ENCODE data around the gene CTCF. TPM values are rescaled to one million over a fixed set of nuclear protein-coding genes. Genes with fewer than 3 reads are reported as not detected.

Gene CTCF
- polyA plus RNA-seq, 1 experiment: 24.4 TPM

GRCh38 chr16:67517661-67518423 lies 44.5 kb upstream of the CTCF start:
- H3K9me3 ChIP-seq (ENCODE audit: control insufficient read depth, insufficient read depth, low read length): no peaks in the 10 kb centered on the region
- no peak for DNase-seq (ENCODE audit: low read depth, low spot score)
- CTCF ChIA-PET: interaction anchor here (1.3 to 4.7 kb wide), 5 partner anchors 19 to 150 kb away, joined by 3 to 54 read pairs (median 5); partner anchors contain the start of gene ATP6V0D1
- POLR2A ChIA-PET: no interaction called here
- no peak overlapping the region for H3K27ac ChIP-seq (ENCODE audit: low read depth, low read length)
- H3K4me3 ChIP-seq (ENCODE audit: low read depth, low read length): no peak overlapping the region
- no peaks in the 10 kb centered on the region for H3K27me3 ChIP-seq (ENCODE audit: control insufficient read depth, insufficient read depth, low read length)
- TF ChIP-seq, protein P1, sequence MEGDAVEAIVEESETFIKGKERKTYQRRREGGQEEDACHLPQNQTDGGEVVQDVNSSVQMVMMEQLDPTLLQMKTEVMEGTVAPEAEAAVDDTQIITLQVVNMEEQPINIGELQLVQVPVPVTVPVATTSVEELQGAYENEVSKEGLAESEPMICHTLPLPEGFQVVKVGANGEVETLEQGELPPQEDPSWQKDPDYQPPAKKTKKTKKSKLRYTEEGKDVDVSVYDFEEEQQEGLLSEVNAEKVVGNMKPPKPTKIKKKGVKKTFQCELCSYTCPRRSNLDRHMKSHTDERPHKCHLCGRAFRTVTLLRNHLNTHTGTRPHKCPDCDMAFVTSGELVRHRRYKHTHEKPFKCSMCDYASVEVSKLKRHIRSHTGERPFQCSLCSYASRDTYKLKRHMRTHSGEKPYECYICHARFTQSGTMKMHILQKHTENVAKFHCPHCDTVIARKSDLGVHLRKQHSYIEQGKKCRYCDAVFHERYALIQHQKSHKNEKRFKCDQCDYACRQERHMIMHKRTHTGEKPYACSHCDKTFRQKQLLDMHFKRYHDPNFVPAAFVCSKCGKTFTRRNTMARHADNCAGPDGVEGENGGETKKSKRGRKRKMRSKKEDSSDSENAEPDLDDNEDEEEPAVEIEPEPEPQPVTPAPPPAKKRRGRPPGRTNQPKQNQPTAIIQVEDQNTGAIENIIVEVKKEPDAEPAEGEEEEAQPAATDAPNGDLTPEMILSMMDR (IDR thresholded peaks at IDR 0.05; ENCODE audit: low read depth, low read length): no peak

DNA sequence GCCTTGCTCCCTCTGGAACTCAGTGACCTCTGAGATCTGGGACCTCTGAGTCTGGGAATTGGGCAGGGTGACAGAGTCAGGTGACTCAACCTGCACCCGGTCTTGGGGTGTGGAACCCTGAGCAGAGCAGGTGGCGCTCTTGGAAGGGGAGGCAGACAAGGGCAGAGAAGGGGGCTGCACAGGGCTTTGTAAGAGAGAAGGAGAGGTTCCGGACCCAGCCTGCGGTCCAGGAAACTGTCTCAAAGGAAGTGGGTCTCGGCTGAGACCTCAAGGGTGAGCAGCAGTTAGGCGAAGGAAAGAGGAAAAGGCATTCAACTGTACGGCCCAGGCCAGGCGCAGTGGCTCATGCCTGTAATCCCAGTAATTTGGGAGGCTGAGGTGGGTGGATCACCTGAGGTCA lies 43.6 kb upstream of the CTCF start:
- TF ChIP-seq, protein P1 (IDR thresholded peaks at IDR 0.05; ENCODE audit: low read depth, low read length): no peak
- no peak for DNase-seq (ENCODE audit: low read depth, low spot score)
- Histone ChIP-seq H3K9me3 (ENCODE audit: control insufficient read depth, insufficient read depth, low read length) (no peaks in the 10 kb centered on the region), H3K4me3 (ENCODE audit: low read depth, low read length) (no peak overlapping the region), H3K27ac (ENCODE audit: low read depth, low read length) (no peak overlapping the region), H3K27me3 (ENCODE audit: control insufficient read depth, insufficient read depth, low read length) (no peaks in the 10 kb centered on the region)
- ChIA-PET POLR2A (interaction anchor here (0.7 kb wide), 1 partner anchor 32 kb away, joined by 8 read pairs; no protein-coding TSS in a partner anchor), CTCF (interaction anchor here (0.7 to 8.1 kb wide), 2 partner anchors 15 to 149 kb away, joined by 5 to 181 read pairs; partner anchors contain the start of genes C16orf86 and ENKD1)

DNA sequence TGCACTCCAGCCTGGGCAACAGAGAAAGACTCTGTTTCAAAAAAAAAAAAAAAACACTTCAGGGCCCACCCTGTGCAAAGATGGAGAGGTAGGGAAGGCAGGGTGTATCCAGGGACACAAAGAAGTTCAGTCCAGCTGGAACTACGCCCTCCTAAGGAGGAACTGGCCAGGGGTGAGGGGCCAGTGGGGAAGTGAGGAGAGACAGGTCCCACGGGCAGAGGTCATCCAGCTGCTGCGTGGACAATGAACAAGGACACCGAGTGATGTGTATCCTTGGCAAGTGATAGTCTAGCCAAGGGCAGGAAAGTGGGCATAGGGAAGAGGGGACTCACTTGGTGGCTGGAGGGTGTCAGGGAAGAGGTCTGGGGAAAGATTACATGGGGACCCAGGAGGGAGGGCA lies 43.1 kb upstream of the CTCF start:
- no peak overlapping the region for H3K27ac ChIP-seq (ENCODE audit: low read depth, low read length)
- no peaks in the 10 kb centered on the region for H3K27me3 ChIP-seq (ENCODE audit: control insufficient read depth, insufficient read depth, low read length)
- POLR2A ChIA-PET: interaction anchor here (0.7 kb wide), 1 partner anchor 32 kb away, joined by 8 read pairs; no protein-coding TSS in a partner anchor
- CTCF ChIA-PET: interaction anchor here (0.7 to 8.1 kb wide), 5 partner anchors 15 to 149 kb away, joined by 5 to 181 read pairs (median 41); partner anchors contain the start of genes C16orf86, CARMIL2 and ENKD1
- no peak for DNase-seq (ENCODE audit: low read depth, low spot score)
- no peak overlapping the region for H3K4me3 ChIP-seq (ENCODE audit: low read depth, low read length)
- TF ChIP-seq, protein P1 (IDR thresholded peaks at IDR 0.05; ENCODE audit: low read depth, low read length): no peak
- H3K9me3 ChIP-seq (ENCODE audit: control insufficient read depth, insufficient read depth, low read length): no peaks in the 10 kb centered on the region

- Histone ChIP-seq H3K27me3 (ENCODE audit: control insufficient read depth, insufficient read depth, low read length) (no peaks in the 10 kb centered on the region), H3K9me3 (ENCODE audit: control insufficient read depth, insufficient read depth, low read length) (no peaks in the 10 kb centered on the region), H3K4me3 (ENCODE audit: low read depth, low read length) (peak overlapping the region; percentile 72), H3K27ac (ENCODE audit: low read depth, low read length) (peak overlapping the region; percentile 99)
- ChIA-PET POLR2A (interaction anchor here (0.6 to 1.5 kb wide), 10 partner anchors 9 to 298 kb away, joined by 3 to 7 read pairs (median 3); partner anchors contain the start of genes ACD, ATP6V0D1, C16orf86 and ENKD1), CTCF (interaction anchor here (0.5 to 8.1 kb wide), 67 partner anchors 8 to 544 kb away, joined by 3 to 181 read pairs (median 4); partner anchors contain the start of genes ACD, ATP6V0D1, C16orf86 and CARMIL2)
- TF ChIP-seq, protein P1 (IDR thresholded peaks at IDR 0.05; ENCODE audit: low read depth, low read length): peak; percentile 98
- DNase-seq (ENCODE audit: low read depth, low spot score): peak; percentile 85
These were observed 41.1 kb upstream of the CTCF start for GRCh38 chr16:67521095-67521804.
